Panc1 (cell line): ENCODE results near the gene LEMD2. TPM values are rescaled to one million over a fixed set of nuclear protein-coding genes. Genes with fewer than 3 reads are reported as not detected.

Experiments used
- ATAC-seq: fragments of 200-7000 bp; cut with Tn5 transposase; 2 replicates; pipeline ENCODE4 v1.9.1; 2020; ENCODE audit warnings: mild to moderate bottlenecking, moderate library complexity
- BruUV-seq: library from RNA; stranded (reverse); fragments of 400-500 nt; replicated peaks from 2 replicates; lab custom pipeline; 2021; lab: Mats Ljungman, UMichigan
- CTCF ChIA-PET: fragments of 300-600 bp; sonication (Branson Sonifier 250); formaldehyde crosslinking; loops from one replicate; lab custom pipeline; 2022; ENCODE audit warnings: antibody characterized with exemption; lab: Charles Lee
- POLR2A ChIA-PET: fragments of 300-600 bp; sonication (Branson Sonifier 250); formaldehyde crosslinking; loops from one replicate; lab custom pipeline; 2022; ENCODE audit warnings: antibody characterized with exemption; lab: Charles Lee
- DNase-seq: peaks from one replicate; pipeline ENCODE4 v3.0.0-alpha.2; 2010; ENCODE audit warnings: low read depth, low spot score
- H3K27ac ChIP-seq: 2 replicates; pipeline ENCODE4 v1.5.1; 2011; ENCODE audit warnings: mild to moderate bottlenecking, low read length, inconsistent platforms
- H3K27me3 ChIP-seq: fragments of 200-500 bp; sonication (Bioruptor generic); 2 replicates; pipeline ENCODE4 v1.6.0; 2014; ENCODE audit warnings: low read length, inconsistent platforms; ENCODE audit not compliant: control insufficient read depth, insufficient read depth
- H3K36me3 ChIP-seq: fragments of 200-500 bp; sonication (Bioruptor generic); 2 replicates; pipeline ENCODE4 v1.5.1; 2014; ENCODE audit warnings: inconsistent platforms, mild to moderate bottlenecking, low read length, moderate library complexity; ENCODE audit not compliant: control insufficient read depth, insufficient read depth
- H3K4me1 ChIP-seq: 2 replicates; pipeline ENCODE4 v1.5.1; 2011; ENCODE audit warnings: inconsistent platforms, mild to moderate bottlenecking, low read length, moderate library complexity; ENCODE audit not compliant: control insufficient read depth, insufficient read depth
- H3K4me3 ChIP-seq, 2 experiments: 2 replicates each; pipeline ENCODE4 v1.5.1; 2011 to 2012; ENCODE audit warnings: low read depth in 2 of 2, low read length in 2 of 2, mild to moderate bottlenecking in 2 of 2, inconsistent platforms in 1 of 2, moderate library complexity in 1 of 2
- H3K9me3 ChIP-seq: fragments of 200-500 bp; sonication (Bioruptor generic); 2 replicates; pipeline ENCODE4 v1.5.1; 2014; ENCODE audit warnings: low read depth, mild to moderate bottlenecking, inconsistent platforms, low read length, moderate library complexity; ENCODE audit not compliant: control insufficient read depth, insufficient read depth
- SIN3A ChIP-seq: IDR thresholded peaks from 2 replicates; pipeline ENCODE4 v1.6.1; 2012; ENCODE audit warnings: low read depth, mild to moderate bottlenecking, low read length, moderate library complexity, borderline replicate concordance; ENCODE audit not compliant: insufficient read depth
- TCF7L2 ChIP-seq: IDR thresholded peaks from 2 replicates; pipeline ENCODE4 v1.6.1; 2011; ENCODE audit warnings: mild to moderate bottlenecking, low read depth, low read length, inconsistent platforms
- in situ Hi-C: cut with HindIII; loops from 2 replicates; pipeline ENCODE4 v1.10.0; 2016; ENCODE audit warnings: low sequenced_read_pairs, low pct_unique_long_range_greater_than_20kb
- intact Hi-C: fragments of 100-400 bp; cut with micrococcal nuclease; formaldehyde crosslinking; loops from one replicate; pipeline ENCODE4 v1.10.0; 2022; ENCODE audit not compliant: unreplicated experiment
- total RNA-seq: library from RNA; stranded (reverse); gene quantifications from one replicate; pipeline ENCODE4 v1.2.1, GENCODE V29; 2021; ENCODE audit not compliant: unreplicated experiment
- TF ChIP-seq, protein P1 (sequence below), 2 experiments: IDR thresholded peaks; 2 replicates each; pipeline ENCODE4 v1.6.1; 2011 to 2012; ENCODE audit warnings: low read depth in 2 of 2, control low read depth in 1 of 2, low read length in 1 of 2, mild to moderate bottlenecking in 1 of 2, moderate library complexity in 1 of 2; ENCODE audit not compliant: insufficient read depth in 1 of 2
- TF ChIP-seq, protein P2 (sequence below): fragments of 450-650 bp; IDR thresholded peaks from 2 replicates; pipeline ENCODE4 v1.5.1; 2017; ENCODE audit warnings: mild to moderate bottlenecking

LEMD2 gene
- total RNA-seq, 1 experiment from 2014 or later, result 89.8 TPM

DNA sequence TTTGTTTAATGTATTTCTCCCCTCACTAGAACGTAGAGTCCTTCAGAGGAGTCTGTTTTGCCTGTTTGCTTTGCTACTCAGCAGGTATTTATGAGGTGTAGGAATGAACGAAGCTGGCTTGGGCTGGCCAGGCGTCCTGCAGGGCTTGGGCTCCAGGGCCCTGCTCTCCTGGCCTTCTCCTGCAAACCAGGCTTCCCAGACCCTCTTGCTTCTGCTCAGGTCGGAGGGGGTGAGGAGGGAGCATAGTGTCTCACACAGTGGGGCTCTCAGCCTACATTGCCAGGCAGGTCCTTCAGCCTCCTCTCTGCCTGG, 39.5 kb upstream of the LEMD2 start:
- Histone ChIP-seq H3K4me3 (no peak overlapping the region), H3K27ac (peak overlapping the region; percentile 63), H3K4me1 (peaks cover 29% of the 10 kb centered on the region), H3K9me3 (no peaks in the 10 kb centered on the region), H3K27me3 (no peaks in the 10 kb centered on the region), H3K36me3 (no peaks in the 10 kb centered on the region)
- peak; percentile 71 for ATAC-seq
- no TSS peak for BruUV-seq
- intact Hi-C loops, result no loop called here
- CTCF ChIA-PET, result interaction anchor here (1.0 kb wide), 1 partner anchor 10 kb away, joined by 4 read pairs; no protein-coding TSS in a partner anchor
- TF ChIP-seq, protein P1, sequence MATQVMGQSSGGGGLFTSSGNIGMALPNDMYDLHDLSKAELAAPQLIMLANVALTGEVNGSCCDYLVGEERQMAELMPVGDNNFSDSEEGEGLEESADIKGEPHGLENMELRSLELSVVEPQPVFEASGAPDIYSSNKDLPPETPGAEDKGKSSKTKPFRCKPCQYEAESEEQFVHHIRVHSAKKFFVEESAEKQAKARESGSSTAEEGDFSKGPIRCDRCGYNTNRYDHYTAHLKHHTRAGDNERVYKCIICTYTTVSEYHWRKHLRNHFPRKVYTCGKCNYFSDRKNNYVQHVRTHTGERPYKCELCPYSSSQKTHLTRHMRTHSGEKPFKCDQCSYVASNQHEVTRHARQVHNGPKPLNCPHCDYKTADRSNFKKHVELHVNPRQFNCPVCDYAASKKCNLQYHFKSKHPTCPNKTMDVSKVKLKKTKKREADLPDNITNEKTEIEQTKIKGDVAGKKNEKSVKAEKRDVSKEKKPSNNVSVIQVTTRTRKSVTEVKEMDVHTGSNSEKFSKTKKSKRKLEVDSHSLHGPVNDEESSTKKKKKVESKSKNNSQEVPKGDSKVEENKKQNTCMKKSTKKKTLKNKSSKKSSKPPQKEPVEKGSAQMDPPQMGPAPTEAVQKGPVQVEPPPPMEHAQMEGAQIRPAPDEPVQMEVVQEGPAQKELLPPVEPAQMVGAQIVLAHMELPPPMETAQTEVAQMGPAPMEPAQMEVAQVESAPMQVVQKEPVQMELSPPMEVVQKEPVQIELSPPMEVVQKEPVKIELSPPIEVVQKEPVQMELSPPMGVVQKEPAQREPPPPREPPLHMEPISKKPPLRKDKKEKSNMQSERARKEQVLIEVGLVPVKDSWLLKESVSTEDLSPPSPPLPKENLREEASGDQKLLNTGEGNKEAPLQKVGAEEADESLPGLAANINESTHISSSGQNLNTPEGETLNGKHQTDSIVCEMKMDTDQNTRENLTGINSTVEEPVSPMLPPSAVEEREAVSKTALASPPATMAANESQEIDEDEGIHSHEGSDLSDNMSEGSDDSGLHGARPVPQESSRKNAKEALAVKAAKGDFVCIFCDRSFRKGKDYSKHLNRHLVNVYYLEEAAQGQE (IDR thresholded peaks at IDR 0.05; ENCODE audit: insufficient read depth in 1 of 2, low read depth in 2 of 2, low read length in 1 of 2), result no peak
- TF ChIP-seq TCF7L2, result no peak
- DNase-seq, result no peak
- POLR2A ChIA-PET, result no interaction called here
- in situ Hi-C loops, result no loop called here

DNA sequence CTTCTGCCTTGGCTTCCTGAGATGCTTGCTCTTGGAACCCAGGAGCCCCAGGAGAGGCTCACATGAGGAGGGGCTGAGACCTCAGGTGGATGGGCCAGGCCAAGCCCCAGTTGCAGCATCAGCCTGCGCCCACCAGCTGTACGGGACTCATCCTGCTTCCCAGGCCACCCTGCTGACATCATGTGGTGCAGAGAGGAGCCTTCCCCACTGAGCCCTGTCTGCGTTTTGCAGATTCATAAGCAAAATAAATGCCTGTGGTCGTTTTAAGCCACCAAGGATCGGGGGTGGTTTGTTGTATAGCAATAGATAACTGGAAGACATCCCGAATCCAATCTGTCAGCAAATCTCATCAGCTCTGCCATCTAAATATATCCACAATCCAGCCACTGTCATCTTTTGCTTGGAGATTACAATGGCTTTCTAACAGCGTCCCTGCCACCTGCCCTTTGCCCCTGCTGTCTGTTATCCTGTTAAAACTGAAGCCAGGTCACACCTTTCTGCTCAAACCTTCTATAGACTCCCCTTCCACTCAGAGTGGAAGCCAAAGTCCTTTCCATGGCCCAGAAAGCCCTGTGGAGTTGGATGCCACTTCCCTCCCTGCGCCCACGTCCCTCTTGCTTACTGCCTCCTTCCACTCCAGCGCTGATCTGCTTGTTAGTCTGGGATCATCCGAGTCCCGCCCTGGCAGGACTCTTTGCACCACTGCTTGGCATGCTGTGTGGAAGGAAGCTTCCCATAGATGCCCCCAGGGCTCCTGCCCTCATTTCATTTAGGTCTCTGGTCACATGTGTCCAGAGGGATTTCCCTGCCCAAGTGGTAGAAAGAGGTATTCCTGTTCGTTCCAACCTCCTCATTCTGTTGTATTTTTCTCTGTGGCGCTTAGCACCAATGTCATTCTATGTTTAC, 38.9 kb upstream of the LEMD2 start:
- no peak for DNase-seq
- ChIA-PET POLR2A (no interaction called here), CTCF (interaction anchor here (1.0 kb wide), 1 partner anchor 11 kb away, joined by 4 read pairs; no protein-coding TSS in a partner anchor)
- in situ Hi-C loops (no loop called here), intact Hi-C loops (no loop called here)
- TF ChIP-seq, protein P2, sequence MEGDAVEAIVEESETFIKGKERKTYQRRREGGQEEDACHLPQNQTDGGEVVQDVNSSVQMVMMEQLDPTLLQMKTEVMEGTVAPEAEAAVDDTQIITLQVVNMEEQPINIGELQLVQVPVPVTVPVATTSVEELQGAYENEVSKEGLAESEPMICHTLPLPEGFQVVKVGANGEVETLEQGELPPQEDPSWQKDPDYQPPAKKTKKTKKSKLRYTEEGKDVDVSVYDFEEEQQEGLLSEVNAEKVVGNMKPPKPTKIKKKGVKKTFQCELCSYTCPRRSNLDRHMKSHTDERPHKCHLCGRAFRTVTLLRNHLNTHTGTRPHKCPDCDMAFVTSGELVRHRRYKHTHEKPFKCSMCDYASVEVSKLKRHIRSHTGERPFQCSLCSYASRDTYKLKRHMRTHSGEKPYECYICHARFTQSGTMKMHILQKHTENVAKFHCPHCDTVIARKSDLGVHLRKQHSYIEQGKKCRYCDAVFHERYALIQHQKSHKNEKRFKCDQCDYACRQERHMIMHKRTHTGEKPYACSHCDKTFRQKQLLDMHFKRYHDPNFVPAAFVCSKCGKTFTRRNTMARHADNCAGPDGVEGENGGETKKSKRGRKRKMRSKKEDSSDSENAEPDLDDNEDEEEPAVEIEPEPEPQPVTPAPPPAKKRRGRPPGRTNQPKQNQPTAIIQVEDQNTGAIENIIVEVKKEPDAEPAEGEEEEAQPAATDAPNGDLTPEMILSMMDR, result no peak
- TF ChIP-seq TCF7L2, result no peak
- no peak for TF ChIP-seq SIN3A
- TF ChIP-seq, protein P1 (IDR thresholded peaks at IDR 0.05; ENCODE audit: insufficient read depth in 1 of 2, low read depth in 2 of 2, low read length in 1 of 2), result no peak
- peak; percentile 58 for ATAC-seq
- Histone ChIP-seq H3K36me3 (no peaks in the 10 kb centered on the region), H3K4me3 (no peak overlapping the region), H3K4me1 (peaks cover 29% of the 10 kb centered on the region), H3K27me3 (no peaks in the 10 kb centered on the region), H3K9me3 (no peaks in the 10 kb centered on the region), H3K27ac (peak overlapping the region; percentile 63)
- BruUV-seq, result no TSS peak
